OCI-LY1 (cell line): ENCODE results near the gene SPART.

Experiments used
- H2AFZ ChIP-seq: fragments of 200-600 bp; sonication (generic), shearing (Covaris generic); 2 replicates; pipeline ENCODE4 v1.6.0; 2014; ENCODE audit warnings: antibody characterized with exemption, mild to moderate bottlenecking, low read length
- H3F3A ChIP-seq: fragments of 200-600 bp; sonication (generic), shearing (Covaris generic); 2 replicates; pipeline ENCODE4 v1.6.0; 2014; ENCODE audit warnings: mild to moderate bottlenecking, antibody characterized with exemption, low read length, moderate library complexity; ENCODE audit not compliant: insufficient read depth
- H3K27ac ChIP-seq: fragments of 200-600 bp; sonication (generic); 2 replicates; pipeline ENCODE4 v1.5.1; 2014; ENCODE audit warnings: low read length, mixed run types, mild to moderate bottlenecking, low read depth; ENCODE audit not compliant: poor library complexity, severe bottlenecking
- H3K27me3 ChIP-seq: fragments of 200-600 bp; sonication (generic); 2 replicates; pipeline ENCODE4 v1.6.0; 2014; ENCODE audit warnings: antibody characterized with exemption, mild to moderate bottlenecking, low read length, moderate library complexity; ENCODE audit not compliant: insufficient read depth
- H3K36me3 ChIP-seq: fragments of 200-600 bp; sonication (generic); 2 replicates; pipeline ENCODE4 v1.6.1; 2014; ENCODE audit warnings: mild to moderate bottlenecking, antibody characterized with exemption, low read length, moderate library complexity, mixed read lengths; ENCODE audit not compliant: insufficient read depth
- H3K4me1 ChIP-seq: fragments of 200-600 bp; sonication (generic); 2 replicates; pipeline ENCODE4 v1.5.1; 2014; ENCODE audit warnings: mild to moderate bottlenecking, low read length, moderate library complexity; ENCODE audit not compliant: insufficient read depth, severe bottlenecking
- H3K4me2 ChIP-seq: fragments of 200-600 bp; sonication (generic), shearing (Covaris generic); 2 replicates; pipeline ENCODE4 v1.6.1; 2014; ENCODE audit warnings: low read length
- H3K4me3 ChIP-seq: fragments of 200-600 bp; sonication (generic); 2 replicates; pipeline ENCODE4 v1.5.1; 2014; ENCODE audit warnings: low read length, low read depth, mild to moderate bottlenecking, mixed read lengths; ENCODE audit not compliant: poor library complexity, severe bottlenecking
- H3K79me2 ChIP-seq: fragments of 200-600 bp; shearing (Covaris generic); 2 replicates; pipeline ENCODE4 v1.6.1; 2016; ENCODE audit warnings: mixed run types, low read length, mixed read lengths; ENCODE audit not compliant: insufficient read depth
- H3K9ac ChIP-seq: fragments of 200-600 bp; sonication (generic), shearing (Covaris generic); 2 replicates; pipeline ENCODE4 v1.6.1; 2014; ENCODE audit warnings: mild to moderate bottlenecking, low read length, mixed read lengths
- H3K9me2 ChIP-seq: fragments of 200-600 bp; sonication (generic), shearing (Covaris generic); 2 replicates; pipeline ENCODE4 v1.6.1; 2014; ENCODE audit warnings: low read depth, mild to moderate bottlenecking, low read length, mixed read lengths
- H3K9me3 ChIP-seq: fragments of 200-600 bp; shearing (Covaris generic); 2 replicates; pipeline ENCODE4 v1.6.1; 2014; ENCODE audit warnings: low read length, mixed read lengths
- H4K20me1 ChIP-seq: fragments of 200-600 bp; sonication (generic), shearing (Covaris generic); 2 replicates; pipeline ENCODE4 v1.6.0; 2016; ENCODE audit warnings: mild to moderate bottlenecking, low read length; ENCODE audit not compliant: insufficient read depth
- EZH2 ChIP-seq: fragments of 200-600 bp; sonication (generic), shearing (Covaris generic); IDR thresholded peaks from 2 replicates; pipeline ENCODE4 v1.8.0; 2017; ENCODE audit warnings: borderline replicate concordance, mixed run types, mild to moderate bottlenecking, antibody characterized with exemption, low read length, moderate library complexity, mixed read lengths
- TF ChIP-seq, protein P1 (sequence below): fragments of 200-600 bp; sonication (generic), shearing (Covaris generic); IDR thresholded peaks from 2 replicates; pipeline ENCODE4 v1.5.1; 2017; ENCODE audit warnings: mild to moderate bottlenecking, antibody characterized with exemption, low read length, moderate library complexity, mixed read lengths

The SPART gene

DNA sequence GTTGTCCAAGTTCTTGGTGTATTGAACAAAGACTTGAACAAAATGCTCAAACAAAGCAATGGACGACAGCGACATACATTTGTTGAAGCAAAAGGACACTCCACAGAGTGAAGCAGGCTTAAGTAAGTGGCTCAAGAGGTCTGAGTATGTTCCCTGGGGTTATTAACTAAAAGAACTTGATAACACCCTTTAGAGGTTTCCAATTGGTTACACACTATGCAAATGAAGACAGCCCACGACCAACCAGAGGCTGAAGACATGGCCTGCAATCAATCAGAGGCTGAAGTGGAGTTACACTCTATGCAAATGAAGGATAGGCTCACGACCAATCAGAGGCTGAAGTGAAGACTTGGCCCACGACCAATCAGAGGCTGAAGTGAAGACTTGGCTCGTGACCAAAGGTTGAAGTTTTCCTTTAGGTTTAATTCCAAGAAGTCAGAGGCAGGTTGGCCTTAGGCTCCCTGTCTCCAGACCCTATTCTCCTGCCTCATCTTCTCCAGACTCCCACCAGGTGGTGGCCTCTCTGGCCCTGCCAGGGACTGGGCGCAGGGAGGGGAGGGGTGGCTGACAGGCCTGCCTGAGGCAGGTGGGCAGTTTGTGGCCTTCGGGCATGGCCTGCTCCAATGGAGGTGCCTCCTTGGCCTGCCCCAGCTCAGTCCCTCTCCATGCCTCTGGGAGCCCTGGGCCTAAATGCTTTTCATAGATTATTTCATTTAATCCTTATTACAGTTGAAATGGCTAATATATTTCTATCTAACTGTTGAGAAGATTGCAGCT is 86.6 kb downstream of the SPART start:
- Histone ChIP-seq H3K4me1 (no peaks in the 10 kb centered on the region), H3K9me2 (no peaks in the 10 kb centered on the region), H3F3A (no peaks in the 10 kb centered on the region), H2AFZ (no peak overlapping the region), H3K9ac (no peak overlapping the region), H3K36me3 (no peaks in the 10 kb centered on the region), H3K27me3 (no peaks in the 10 kb centered on the region), H3K4me3 (no peak overlapping the region), H3K79me2 (no peaks in the 10 kb centered on the region), H4K20me1 (no peaks in the 10 kb centered on the region), H3K4me2 (no peak overlapping the region), H3K9me3 (no peaks in the 10 kb centered on the region), H3K27ac (no peak overlapping the region)
- TF ChIP-seq, protein P1, sequence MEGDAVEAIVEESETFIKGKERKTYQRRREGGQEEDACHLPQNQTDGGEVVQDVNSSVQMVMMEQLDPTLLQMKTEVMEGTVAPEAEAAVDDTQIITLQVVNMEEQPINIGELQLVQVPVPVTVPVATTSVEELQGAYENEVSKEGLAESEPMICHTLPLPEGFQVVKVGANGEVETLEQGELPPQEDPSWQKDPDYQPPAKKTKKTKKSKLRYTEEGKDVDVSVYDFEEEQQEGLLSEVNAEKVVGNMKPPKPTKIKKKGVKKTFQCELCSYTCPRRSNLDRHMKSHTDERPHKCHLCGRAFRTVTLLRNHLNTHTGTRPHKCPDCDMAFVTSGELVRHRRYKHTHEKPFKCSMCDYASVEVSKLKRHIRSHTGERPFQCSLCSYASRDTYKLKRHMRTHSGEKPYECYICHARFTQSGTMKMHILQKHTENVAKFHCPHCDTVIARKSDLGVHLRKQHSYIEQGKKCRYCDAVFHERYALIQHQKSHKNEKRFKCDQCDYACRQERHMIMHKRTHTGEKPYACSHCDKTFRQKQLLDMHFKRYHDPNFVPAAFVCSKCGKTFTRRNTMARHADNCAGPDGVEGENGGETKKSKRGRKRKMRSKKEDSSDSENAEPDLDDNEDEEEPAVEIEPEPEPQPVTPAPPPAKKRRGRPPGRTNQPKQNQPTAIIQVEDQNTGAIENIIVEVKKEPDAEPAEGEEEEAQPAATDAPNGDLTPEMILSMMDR = no peak
- no peak for TF ChIP-seq EZH2

DNA sequence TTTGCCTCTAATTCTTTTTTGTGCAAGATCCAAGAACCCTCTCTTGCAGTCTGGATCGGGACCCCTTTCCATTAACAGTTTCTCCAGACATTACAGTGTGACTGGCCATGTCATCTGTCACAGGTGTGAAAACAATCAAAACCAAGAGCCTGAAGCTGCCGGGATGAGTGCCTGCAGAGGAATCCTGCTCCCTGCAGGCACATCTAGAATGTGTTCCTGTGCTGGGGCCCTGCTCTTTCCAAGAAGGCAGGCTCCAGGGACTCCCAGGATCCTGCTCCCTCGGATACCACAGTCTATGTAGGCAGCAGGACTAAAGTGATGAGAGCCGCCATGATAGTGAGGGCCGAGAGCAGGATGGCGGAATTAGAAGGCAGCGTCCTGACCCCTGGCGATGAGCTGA is 87.4 kb downstream of the SPART start:
- H3K4me1 ChIP-seq = no peaks in the 10 kb centered on the region
- no peaks in the 10 kb centered on the region for H3K9me3 ChIP-seq
- no peak for TF ChIP-seq EZH2
- TF ChIP-seq, protein P1 = no peak
- H2AFZ ChIP-seq = no peak overlapping the region
- H3K9ac ChIP-seq = no peak overlapping the region
- no peaks in the 10 kb centered on the region for H3F3A ChIP-seq
- no peaks in the 10 kb centered on the region for H3K27me3 ChIP-seq
- no peaks in the 10 kb centered on the region for H3K36me3 ChIP-seq
- H3K4me2 ChIP-seq = no peak overlapping the region
- no peak overlapping the region for H3K27ac ChIP-seq
- H3K79me2 ChIP-seq = no peaks in the 10 kb centered on the region
- no peaks in the 10 kb centered on the region for H4K20me1 ChIP-seq
- H3K9me2 ChIP-seq = no peaks in the 10 kb centered on the region
- no peak overlapping the region for H3K4me3 ChIP-seq
